ENCODE measurements around the gene TCFL5.

TCFL5 gene

DNA sequence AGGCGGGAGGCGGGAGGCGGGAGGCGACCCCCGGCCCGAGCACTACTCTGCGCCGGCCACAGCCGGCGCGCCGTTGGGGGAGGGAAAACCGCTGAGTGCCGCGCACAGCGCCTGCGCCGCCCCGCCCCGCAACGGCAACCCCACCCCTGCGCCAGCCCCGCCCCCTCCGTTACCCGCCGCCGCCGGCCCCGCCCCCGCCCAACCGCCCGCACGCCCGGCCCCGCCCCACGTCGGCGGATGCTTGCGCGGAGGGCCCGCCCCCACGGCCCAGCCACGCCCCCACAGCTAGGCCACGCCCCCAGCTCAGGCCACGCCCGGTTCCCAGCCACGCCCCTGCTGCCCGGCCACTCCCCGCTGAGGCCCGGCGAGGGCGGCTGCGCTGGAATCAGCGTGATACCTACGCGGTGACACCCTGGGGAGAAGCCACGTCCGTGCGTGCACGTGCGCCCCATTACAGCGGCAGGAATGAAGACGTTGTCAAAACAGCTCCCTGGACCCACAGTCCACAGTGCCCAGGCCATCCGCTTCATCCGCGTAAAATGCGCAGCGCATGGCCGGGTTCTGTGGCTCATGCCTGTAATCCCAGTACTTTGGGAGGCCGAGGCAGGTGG is at the start of gene TCFL5 (continued):
- TF ChIP-seq ZNF785 (tag by site-specific recombination; IDR thresholded peaks at IDR 0.05) (no peak), KLF7 (tag by site-specific recombination; IDR thresholded peaks at IDR 0.05; ENCODE audit: borderline replicate concordance) (no peak), ZBTB20 (tag by site-specific recombination; IDR thresholded peaks at IDR 0.05) (peak; percentile 81), ZNF830 (tag by site-specific recombination; IDR thresholded peaks at IDR 0.05; ENCODE audit: low read depth) (no peak), ZNF510 (tag by site-specific recombination; IDR thresholded peaks at IDR 0.05; ENCODE audit: insufficient replicate concordance) (no peak), TSHZ1 (tag by site-specific recombination; IDR thresholded peaks at IDR 0.05; ENCODE audit: borderline replicate concordance) (no peak), ZNF132 (tag by site-specific recombination; IDR thresholded peaks at IDR 0.05; ENCODE audit: borderline replicate concordance) (no peak), ZNF24 (tag by site-specific recombination; IDR thresholded peaks at IDR 0.05) (no peak), ZNF248 (tag by site-specific recombination; IDR thresholded peaks at IDR 0.05) (no peak), GLIS1 (tag by site-specific recombination; IDR thresholded peaks at IDR 0.05) (peak; percentile 87), ZBTB49 (tag by site-specific recombination; IDR thresholded peaks at IDR 0.05; ENCODE audit: low read depth) (no peak), ZBTB26 (tag by site-specific recombination; optimal IDR thresholded peaks at IDR 0.05) (peak; percentile 70), ZSCAN30 (tag by site-specific recombination; IDR thresholded peaks at IDR 0.05) (no peak), ZNF473 (tag by site-specific recombination; IDR thresholded peaks at IDR 0.05) (no peak), ZNF548 (tag by site-specific recombination; IDR thresholded peaks at IDR 0.05) (no peak), SP3 (tag by site-specific recombination; IDR thresholded peaks at IDR 0.05) (peak; percentile 83), ZNF112 (tag by site-specific recombination; IDR thresholded peaks at IDR 0.05) (no peak), GLI2 (tag by site-specific recombination; IDR thresholded peaks at IDR 0.05; ENCODE audit: borderline replicate concordance, low read depth) (no peak), ZNF426 (tag by site-specific recombination; IDR thresholded peaks at IDR 0.05) (no peak), ZNF639 (tag by site-specific recombination; IDR thresholded peaks at IDR 0.05) (no peak), ZNF677 (tag by site-specific recombination; IDR thresholded peaks at IDR 0.05) (no peak), ZNF19 (tag by site-specific recombination; IDR thresholded peaks at IDR 0.05; ENCODE audit: low read depth) (no peak), ZNF560 (tag by site-specific recombination; IDR thresholded peaks at IDR 0.05; ENCODE audit: borderline replicate concordance) (no peak)
- TF ChIP-seq, protein P1, sequence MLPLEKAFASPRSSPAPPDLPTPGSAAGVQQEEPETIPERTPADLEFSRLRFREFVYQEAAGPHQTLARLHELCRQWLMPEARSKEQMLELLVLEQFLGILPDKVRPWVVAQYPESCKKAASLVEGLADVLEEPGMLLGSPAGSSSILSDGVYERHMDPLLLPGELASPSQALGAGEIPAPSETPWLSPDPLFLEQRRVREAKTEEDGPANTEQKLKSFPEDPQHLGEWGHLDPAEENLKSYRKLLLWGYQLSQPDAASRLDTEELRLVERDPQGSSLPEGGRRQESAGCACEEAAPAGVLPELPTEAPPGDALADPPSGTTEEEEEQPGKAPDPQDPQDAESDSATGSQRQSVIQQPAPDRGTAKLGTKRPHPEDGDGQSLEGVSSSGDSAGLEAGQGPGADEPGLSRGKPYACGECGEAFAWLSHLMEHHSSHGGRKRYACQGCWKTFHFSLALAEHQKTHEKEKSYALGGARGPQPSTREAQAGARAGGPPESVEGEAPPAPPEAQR (tag by site-specific recombination; IDR thresholded peaks at IDR 0.05), result no peak
- TF ChIP-seq, protein P2, sequence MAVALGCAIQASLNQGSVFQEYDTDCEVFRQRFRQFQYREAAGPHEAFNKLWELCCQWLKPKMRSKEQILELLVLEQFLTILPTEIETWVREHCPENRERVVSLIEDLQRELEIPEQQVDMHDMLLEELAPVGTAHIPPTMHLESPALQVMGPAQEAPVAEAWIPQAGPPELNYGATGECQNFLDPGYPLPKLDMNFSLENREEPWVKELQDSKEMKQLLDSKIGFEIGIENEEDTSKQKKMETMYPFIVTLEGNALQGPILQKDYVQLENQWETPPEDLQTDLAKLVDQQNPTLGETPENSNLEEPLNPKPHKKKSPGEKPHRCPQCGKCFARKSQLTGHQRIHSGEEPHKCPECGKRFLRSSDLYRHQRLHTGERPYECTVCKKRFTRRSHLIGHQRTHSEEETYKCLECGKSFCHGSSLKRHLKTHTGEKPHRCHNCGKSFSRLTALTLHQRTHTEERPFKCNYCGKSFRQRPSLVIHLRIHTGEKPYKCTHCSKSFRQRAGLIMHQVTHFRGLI (tag by site-specific recombination; IDR thresholded peaks at IDR 0.05), result no peak
- TF ChIP-seq, protein P3, sequence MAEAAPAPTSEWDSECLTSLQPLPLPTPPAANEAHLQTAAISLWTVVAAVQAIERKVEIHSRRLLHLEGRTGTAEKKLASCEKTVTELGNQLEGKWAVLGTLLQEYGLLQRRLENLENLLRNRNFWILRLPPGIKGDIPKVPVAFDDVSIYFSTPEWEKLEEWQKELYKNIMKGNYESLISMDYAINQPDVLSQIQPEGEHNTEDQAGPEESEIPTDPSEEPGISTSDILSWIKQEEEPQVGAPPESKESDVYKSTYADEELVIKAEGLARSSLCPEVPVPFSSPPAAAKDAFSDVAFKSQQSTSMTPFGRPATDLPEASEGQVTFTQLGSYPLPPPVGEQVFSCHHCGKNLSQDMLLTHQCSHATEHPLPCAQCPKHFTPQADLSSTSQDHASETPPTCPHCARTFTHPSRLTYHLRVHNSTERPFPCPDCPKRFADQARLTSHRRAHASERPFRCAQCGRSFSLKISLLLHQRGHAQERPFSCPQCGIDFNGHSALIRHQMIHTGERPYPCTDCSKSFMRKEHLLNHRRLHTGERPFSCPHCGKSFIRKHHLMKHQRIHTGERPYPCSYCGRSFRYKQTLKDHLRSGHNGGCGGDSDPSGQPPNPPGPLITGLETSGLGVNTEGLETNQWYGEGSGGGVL (tag by site-specific recombination; IDR thresholded peaks at IDR 0.05), result no peak
